WTC11 (cell line): Measurements from ENCODE around the gene KLC1. TPM values are rescaled to one million over a fixed set of nuclear protein-coding genes. Genes with fewer than 3 reads are reported as not detected.

Experiments
- ATAC-seq: fragments of 200-7000 bp; cut with Tn5 transposase; 2 replicates; pipeline ENCODE4 v1.10.0; 2021; ENCODE audit warnings: mild to moderate bottlenecking, moderate library complexity
- CTCF ChIA-PET: fragments of 300-600 bp; sonication (Branson Sonifier 250); formaldehyde crosslinking; loops from one replicate; lab custom pipeline; 2021; ENCODE audit warnings: antibody characterized with exemption; lab: Charles Lee
- POLR2A ChIA-PET: fragments of 350-600 bp; sonication (Branson Sonifier 250); formaldehyde crosslinking; loops from one replicate; lab custom pipeline; 2021; ENCODE audit warnings: antibody characterized with exemption; lab: Charles Lee
- DNase-seq: peaks from one replicate; pipeline ENCODE4 v3.0.0; 2021; ENCODE audit warnings: low spot score
- H3K27ac Mint-ChIP-seq: 2 replicates; pipeline ENCODE4 v1.8.0; 2021; ENCODE audit warnings: mixed read lengths
- H3K27me3 Mint-ChIP-seq: 2 replicates; pipeline ENCODE4 v1.8.0; 2021; ENCODE audit warnings: low read depth, mild to moderate bottlenecking, moderate library complexity, mixed read lengths
- H3K36me3 Mint-ChIP-seq: 2 replicates; pipeline ENCODE4 v1.8.0; 2021; ENCODE audit warnings: mixed read lengths
- H3K4me1 Mint-ChIP-seq: 2 replicates; pipeline ENCODE4 v1.8.0; 2022; ENCODE audit warnings: mixed read lengths
- H3K4me3 Mint-ChIP-seq: 2 replicates; pipeline ENCODE4 v1.8.0; 2021; ENCODE audit warnings: mild to moderate bottlenecking, moderate library complexity, mixed read lengths
- H3K9me3 Mint-ChIP-seq: 2 replicates; pipeline ENCODE4 v1.8.0; 2021; ENCODE audit warnings: mixed read lengths
- FOXJ3 ChIP-seq: sonication (generic); formaldehyde crosslinking; IDR thresholded peaks from 2 replicates; pipeline ENCODE4 v1.9.0; 2021; ENCODE audit warnings: missing genetic modification reagents, mild to moderate bottlenecking, borderline replicate concordance
- FOXK1 ChIP-seq: sonication (generic); formaldehyde crosslinking; IDR thresholded peaks from 2 replicates; pipeline ENCODE4 v1.8.0; 2022; ENCODE audit warnings: mild to moderate bottlenecking, moderate library complexity, missing genetic modification reagents
- GABPB1 ChIP-seq: sonication (generic); formaldehyde crosslinking; IDR thresholded peaks from 2 replicates; pipeline ENCODE4 v1.8.1; 2023; ENCODE audit warnings: mild to moderate bottlenecking, missing genetic modification reagents
- JAZF1 ChIP-seq: fragments of 250-450 bp; sonication (Bioruptor Pico); IDR thresholded peaks from 2 replicates; pipeline ENCODE4 v1.9.0; 2021; ENCODE audit warnings: moderate library complexity, mild to moderate bottlenecking, inconsistent platforms
- MXD4 ChIP-seq: fragments of 250-450 bp; sonication (Bioruptor Pico); IDR thresholded peaks from 2 replicates; pipeline ENCODE4 v1.8.0; 2021; ENCODE audit warnings: mild to moderate bottlenecking, moderate library complexity, borderline replicate concordance
- OVOL2 ChIP-seq: fragments of 250-450 bp; sonication (Bioruptor Pico); IDR thresholded peaks from 2 replicates; pipeline ENCODE4 v1.9.0; 2021; ENCODE audit warnings: mild to moderate bottlenecking, borderline replicate concordance
- SMAD3 ChIP-seq: sonication (generic); formaldehyde crosslinking; IDR thresholded peaks from 2 replicates; pipeline ENCODE4 v1.8.0; 2022; ENCODE audit warnings: missing genetic modification reagents, mild to moderate bottlenecking, borderline replicate concordance
- TCF7 ChIP-seq: sonication (generic); formaldehyde crosslinking; IDR thresholded peaks from 2 replicates; pipeline ENCODE4 v1.8.0; 2022; ENCODE audit warnings: mild to moderate bottlenecking, low read depth, missing genetic modification reagents, moderate library complexity
- TEAD4 ChIP-seq: sonication (generic); formaldehyde crosslinking; IDR thresholded peaks from 2 replicates; pipeline ENCODE4 v1.8.0; 2022; ENCODE audit warnings: mild to moderate bottlenecking, missing genetic modification reagents
- ZNF138 ChIP-seq: sonication (generic); formaldehyde crosslinking; conservative IDR thresholded peaks from 2 replicates; pipeline ENCODE4 v1.8.1; 2022; ENCODE audit warnings: mild to moderate bottlenecking, moderate library complexity, missing genetic modification reagents
- total RNA-seq: library from RNA; stranded (reverse); gene quantifications from 3 replicates; pipeline ENCODE4 v1.2.3, GENCODE V29; 2021
- TF ChIP-seq, protein P1 (sequence below): fragments of 250-450 bp; sonication (Bioruptor Pico); conservative IDR thresholded peaks from 2 replicates; pipeline ENCODE4 v1.9.0; 2021; ENCODE audit warnings: mild to moderate bottlenecking
- TF ChIP-seq, protein P2 (sequence below): sonication (generic); formaldehyde crosslinking; IDR thresholded peaks from 2 replicates; pipeline ENCODE4 v1.8.1; 2023; ENCODE audit warnings: mild to moderate bottlenecking, missing genetic modification reagents
- TF ChIP-seq, protein P3 (sequence below): sonication (generic); formaldehyde crosslinking; IDR thresholded peaks from 2 replicates; pipeline ENCODE4 v1.8.0; 2023; ENCODE audit warnings: mild to moderate bottlenecking, missing genetic modification reagents
- TF ChIP-seq, protein P4 (sequence below): sonication (generic); formaldehyde crosslinking; conservative IDR thresholded peaks from 2 replicates; pipeline ENCODE4 v1.8.1; 2022; ENCODE audit warnings: mild to moderate bottlenecking, missing genetic modification reagents
- TF ChIP-seq, protein P5 (sequence below): sonication (generic); formaldehyde crosslinking; IDR thresholded peaks from 2 replicates; pipeline ENCODE4 v1.8.1; 2022; ENCODE audit warnings: mild to moderate bottlenecking, missing genetic modification reagents, moderate library complexity, borderline replicate concordance

Gene KLC1
- total RNA-seq, 1 experiment from 2014 or later: 171 TPM

DNA sequence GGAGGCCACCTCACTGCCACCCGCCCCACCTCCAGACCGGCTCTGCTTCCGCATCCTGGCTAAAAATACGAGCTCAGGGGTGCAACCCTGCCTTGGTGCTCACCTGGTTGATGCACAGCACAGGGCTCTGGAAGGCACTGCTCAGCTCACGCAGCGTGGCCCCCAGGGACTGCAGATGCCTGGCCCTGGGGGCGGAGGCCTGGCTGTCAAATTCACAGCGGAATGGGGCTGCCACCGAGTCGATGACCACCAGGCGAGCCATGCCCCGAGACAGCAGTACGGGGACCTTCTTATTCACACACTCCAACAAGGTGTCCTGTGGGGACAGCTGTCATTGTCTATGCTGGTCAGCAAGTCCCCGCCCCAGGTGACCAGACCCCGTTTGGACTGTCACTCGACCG lies 70.2 kb downstream of the KLC1 start:
- CTCF ChIA-PET: no interaction called here
- no peaks in the 10 kb centered on the region; the same call in 1 of the 2 replicates for H3K27me3 Mint-ChIP-seq

DNA sequence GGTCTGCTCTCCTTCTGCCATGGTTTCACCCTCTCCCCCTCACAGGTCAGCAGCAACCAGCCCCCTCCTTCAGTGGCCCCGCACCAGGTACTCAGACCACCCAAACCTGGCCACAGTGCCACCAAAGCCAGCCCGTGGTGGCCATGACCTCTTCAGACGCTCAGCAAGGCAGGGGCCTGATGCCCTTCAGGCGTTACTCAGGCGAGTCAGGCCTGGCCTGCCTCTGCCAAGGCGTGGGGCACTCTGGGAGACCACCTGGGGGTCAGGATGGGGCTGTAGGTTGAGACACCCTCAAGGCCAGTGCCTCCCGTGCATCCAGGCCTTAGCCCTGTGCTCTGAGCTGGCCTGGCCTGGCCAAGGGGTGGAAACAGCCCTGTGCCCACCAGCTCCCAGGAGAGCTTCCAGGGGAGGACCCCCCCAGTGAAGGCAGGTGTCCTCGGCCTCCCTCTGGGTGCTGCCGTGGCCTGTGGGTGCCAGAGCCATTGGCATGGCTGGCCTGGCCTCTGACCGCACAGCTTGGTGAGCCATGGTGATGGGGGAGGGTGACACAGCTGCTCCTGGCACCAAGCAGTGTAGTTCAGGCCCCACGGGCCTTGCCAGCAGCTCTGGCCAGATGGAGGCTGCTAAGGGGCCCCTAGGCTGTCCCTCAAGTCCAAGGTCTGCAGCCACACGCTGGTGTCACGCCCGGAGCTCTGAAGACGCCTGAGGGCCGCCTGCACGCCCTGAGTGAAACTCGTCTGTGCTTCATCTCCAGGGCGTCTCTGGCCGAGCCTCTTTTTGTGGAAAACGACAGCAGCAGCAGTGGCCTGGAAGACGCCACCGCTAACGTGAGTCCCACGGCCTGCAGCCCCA lies 71.1 kb downstream of the KLC1 start:
- no peak overlapping the region for H3K27ac Mint-ChIP-seq
- H3K4me3 Mint-ChIP-seq: no peak overlapping the region
- ChIA-PET CTCF (interaction anchor here (0.5 to 1.4 kb wide), 3 partner anchors 20 to 182 kb away, joined by 3 read pairs; no protein-coding TSS in a partner anchor), POLR2A (interaction anchor here (1.5 kb wide), 1 partner anchor 15 kb away, joined by 3 read pairs; the partner anchor contains the start of genes XRCC3 and ZFYVE21)
- H3K4me1 Mint-ChIP-seq: peaks cover 16% of the 10 kb centered on the region
- H3K36me3 Mint-ChIP-seq: peaks cover 22% of the 10 kb centered on the region
- no peak for DNase-seq
- ATAC-seq: no peak
- H3K9me3 Mint-ChIP-seq: no peaks in the 10 kb centered on the region
- TF ChIP-seq SMAD3 (CRISPR knock-in tag): no peak
- TF ChIP-seq, protein P1, sequence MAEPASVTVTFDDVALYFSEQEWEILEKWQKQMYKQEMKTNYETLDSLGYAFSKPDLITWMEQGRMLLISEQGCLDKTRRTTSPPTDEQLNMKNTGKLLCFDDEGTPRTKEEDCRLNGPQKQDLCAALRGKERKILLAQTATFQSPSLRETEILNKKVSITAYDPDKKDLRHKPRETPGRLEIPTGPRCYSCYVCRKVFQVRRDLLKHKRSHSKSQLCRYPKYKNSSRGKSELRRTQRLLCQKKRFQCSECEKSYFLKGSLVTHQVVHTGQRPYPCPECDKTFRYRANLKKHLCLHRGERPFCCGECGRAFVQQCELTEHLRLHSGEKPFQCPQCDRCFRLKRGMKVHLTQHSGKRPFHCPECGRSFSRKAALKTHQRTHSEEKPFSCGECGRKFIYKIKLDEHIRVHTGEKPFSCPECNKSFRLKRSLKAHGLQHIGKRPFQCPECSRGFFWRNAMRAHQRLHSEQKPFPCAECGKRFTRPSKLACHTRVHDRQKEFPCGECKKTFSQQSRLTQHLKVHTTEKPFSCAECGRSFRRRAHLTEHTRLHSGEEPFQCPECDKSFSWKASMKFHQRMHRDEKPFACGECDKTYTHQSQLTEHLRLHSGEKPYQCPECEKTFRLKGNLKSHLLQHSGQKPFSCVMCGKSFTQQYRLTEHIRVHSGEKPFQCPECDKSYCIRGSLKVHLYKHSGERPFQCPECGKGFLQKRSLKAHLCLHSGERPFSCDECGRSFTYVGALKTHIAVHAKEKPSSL: no peak
- TF ChIP-seq, protein P2, sequence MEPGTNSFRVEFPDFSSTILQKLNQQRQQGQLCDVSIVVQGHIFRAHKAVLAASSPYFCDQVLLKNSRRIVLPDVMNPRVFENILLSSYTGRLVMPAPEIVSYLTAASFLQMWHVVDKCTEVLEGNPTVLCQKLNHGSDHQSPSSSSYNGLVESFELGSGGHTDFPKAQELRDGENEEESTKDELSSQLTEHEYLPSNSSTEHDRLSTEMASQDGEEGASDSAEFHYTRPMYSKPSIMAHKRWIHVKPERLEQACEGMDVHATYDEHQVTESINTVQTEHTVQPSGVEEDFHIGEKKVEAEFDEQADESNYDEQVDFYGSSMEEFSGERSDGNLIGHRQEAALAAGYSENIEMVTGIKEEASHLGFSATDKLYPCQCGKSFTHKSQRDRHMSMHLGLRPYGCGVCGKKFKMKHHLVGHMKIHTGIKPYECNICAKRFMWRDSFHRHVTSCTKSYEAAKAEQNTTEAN (CRISPR knock-in tag): no peak
- no peaks in the 10 kb centered on the region; the same call in 1 of the 2 replicates for H3K27me3 Mint-ChIP-seq

More for the DNA sequence above, 70.2 kb downstream of the KLC1 start:
- DNase-seq (no peak), ATAC-seq (no peak)
- Mint-ChIP-seq H3K4me3 (no peak overlapping the region), H3K4me1 (peaks cover 16% of the 10 kb centered on the region), H3K9me3 (no peaks in the 10 kb centered on the region), H3K27ac (no peak overlapping the region), H3K36me3 (peaks cover 18% of the 10 kb centered on the region)
- no peak for TF ChIP-seq GABPB1 (CRISPR knock-in tag)
- TF ChIP-seq, protein P3, sequence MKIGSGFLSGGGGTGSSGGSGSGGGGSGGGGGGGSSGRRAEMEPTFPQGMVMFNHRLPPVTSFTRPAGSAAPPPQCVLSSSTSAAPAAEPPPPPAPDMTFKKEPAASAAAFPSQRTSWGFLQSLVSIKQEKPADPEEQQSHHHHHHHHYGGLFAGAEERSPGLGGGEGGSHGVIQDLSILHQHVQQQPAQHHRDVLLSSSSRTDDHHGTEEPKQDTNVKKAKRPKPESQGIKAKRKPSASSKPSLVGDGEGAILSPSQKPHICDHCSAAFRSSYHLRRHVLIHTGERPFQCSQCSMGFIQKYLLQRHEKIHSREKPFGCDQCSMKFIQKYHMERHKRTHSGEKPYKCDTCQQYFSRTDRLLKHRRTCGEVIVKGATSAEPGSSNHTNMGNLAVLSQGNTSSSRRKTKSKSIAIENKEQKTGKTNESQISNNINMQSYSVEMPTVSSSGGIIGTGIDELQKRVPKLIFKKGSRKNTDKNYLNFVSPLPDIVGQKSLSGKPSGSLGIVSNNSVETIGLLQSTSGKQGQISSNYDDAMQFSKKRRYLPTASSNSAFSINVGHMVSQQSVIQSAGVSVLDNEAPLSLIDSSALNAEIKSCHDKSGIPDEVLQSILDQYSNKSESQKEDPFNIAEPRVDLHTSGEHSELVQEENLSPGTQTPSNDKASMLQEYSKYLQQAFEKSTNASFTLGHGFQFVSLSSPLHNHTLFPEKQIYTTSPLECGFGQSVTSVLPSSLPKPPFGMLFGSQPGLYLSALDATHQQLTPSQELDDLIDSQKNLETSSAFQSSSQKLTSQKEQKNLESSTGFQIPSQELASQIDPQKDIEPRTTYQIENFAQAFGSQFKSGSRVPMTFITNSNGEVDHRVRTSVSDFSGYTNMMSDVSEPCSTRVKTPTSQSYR: no peak
- TF ChIP-seq, protein P4, sequence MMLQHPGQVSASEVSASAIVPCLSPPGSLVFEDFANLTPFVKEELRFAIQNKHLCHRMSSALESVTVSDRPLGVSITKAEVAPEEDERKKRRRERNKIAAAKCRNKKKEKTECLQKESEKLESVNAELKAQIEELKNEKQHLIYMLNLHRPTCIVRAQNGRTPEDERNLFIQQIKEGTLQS (CRISPR knock-in tag): no peak
- no peak for TF ChIP-seq TCF7
- no peak for TF ChIP-seq ZNF138 (CRISPR knock-in tag)
- no peak for TF ChIP-seq OVOL2 (CRISPR knock-in tag)
- TF ChIP-seq JAZF1 (CRISPR knock-in tag): no peak
- no peak for TF ChIP-seq TEAD4 (CRISPR knock-in tag)
- TF ChIP-seq FOXK1 (CRISPR knock-in tag): no peak
- TF ChIP-seq, protein P5, sequence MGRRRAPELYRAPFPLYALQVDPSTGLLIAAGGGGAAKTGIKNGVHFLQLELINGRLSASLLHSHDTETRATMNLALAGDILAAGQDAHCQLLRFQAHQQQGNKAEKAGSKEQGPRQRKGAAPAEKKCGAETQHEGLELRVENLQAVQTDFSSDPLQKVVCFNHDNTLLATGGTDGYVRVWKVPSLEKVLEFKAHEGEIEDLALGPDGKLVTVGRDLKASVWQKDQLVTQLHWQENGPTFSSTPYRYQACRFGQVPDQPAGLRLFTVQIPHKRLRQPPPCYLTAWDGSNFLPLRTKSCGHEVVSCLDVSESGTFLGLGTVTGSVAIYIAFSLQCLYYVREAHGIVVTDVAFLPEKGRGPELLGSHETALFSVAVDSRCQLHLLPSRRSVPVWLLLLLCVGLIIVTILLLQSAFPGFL (CRISPR knock-in tag): no peak
- no peak for TF ChIP-seq FOXJ3 (CRISPR knock-in tag)
- TF ChIP-seq MXD4: no peak
- POLR2A ChIA-PET: no interaction called here
